Spinal cord (tissue), 10 donors: ENCODE data around the gene XPR1. TPM values are rescaled to one million over a fixed set of nuclear protein-coding genes. Genes with fewer than 3 reads are reported as not detected.

ENCODE experiments used
- DNase-seq, 6 donors: peaks; one replicate each; pipeline versions ENCODE4 v3.0.0 to v3.0.0-alpha.2; 2013 to 2015; ENCODE audit warnings: low spot score in 6 of 6, low read depth in 4 of 6
- H3K27ac ChIP-seq: one replicate; pipeline ENCODE4 v1.5.1; 2013; ENCODE audit warnings: low read depth, low read length, control low read depth
- H3K27me3 ChIP-seq: one replicate; pipeline ENCODE4 v1.6.1; 2013; ENCODE audit warnings: low read length; ENCODE audit not compliant: control insufficient read depth, insufficient read depth
- H3K36me3 ChIP-seq: one replicate; pipeline ENCODE4 v1.6.1; 2013; ENCODE audit warnings: low read length; ENCODE audit not compliant: control insufficient read depth, insufficient read depth
- H3K4me1 ChIP-seq: one replicate; pipeline ENCODE4 v1.6.1; 2013; ENCODE audit warnings: low read length; ENCODE audit not compliant: control insufficient read depth, insufficient read depth
- H3K4me3 ChIP-seq: one replicate; pipeline ENCODE4 v1.5.1; 2013; ENCODE audit warnings: low read depth, low read length, control low read depth
- H3K9me3 ChIP-seq: one replicate; pipeline ENCODE4 v1.6.1; 2013; ENCODE audit warnings: low read length; ENCODE audit not compliant: control insufficient read depth, insufficient read depth
- WGBS: methylation state at CpG from one replicate; pipeline ENCODE4 v1.1.5; 2013; ENCODE audit warnings: missing lambda C conversion rate; ENCODE audit not compliant: insufficient coverage; 5-methylcytosine and 5-hydroxymethylcytosine counted together
- polyA plus RNA-seq, 2 donors: library from polyadenylated mRNA; unstranded; fragments of 120-200 nt; gene quantifications; one replicate each; pipeline ENCODE4 v1.2.1, GENCODE V29; 2013; ENCODE audit not compliant: insufficient read length in 2 of 2
- total RNA-seq, 2 donors: library from RNA; depleted of rRNA in 1 of 2; stranded (reverse); fragments of 120-200 nt in 1 of 2; fragments of >200 nt in 1 of 2; gene quantifications; one replicate each; pipeline versions ENCODE4 v1.2.3 to v1.2.4, GENCODE V29; 2013 to 2014
- donor health status: healthy.

Gene XPR1
- total and polyA plus RNA-seq, 4 donors, result 38.0 to 110 (median 69.8) TPM

- DNase-seq, result no peak
- Histone ChIP-seq H3K27ac (no peak overlapping the region), H3K36me3 (no peaks in the 10 kb centered on the region), H3K4me1 (no peaks in the 10 kb centered on the region), H3K4me3 (no peak overlapping the region), H3K27me3 (no peaks in the 10 kb centered on the region), H3K9me3 (no peaks in the 10 kb centered on the region)
- 83% methylated on average over 2 of the region's 3 CpGs for WGBS
Observed at GRCh38 chr1:180623579-180624347, 8.1 kb upstream of the XPR1 start.

GRCh38 chr1:180626711-180627110 lies 5.1 kb upstream of the XPR1 start:
- Histone ChIP-seq H3K4me3 (no peak overlapping the region), H3K36me3 (no peaks in the 10 kb centered on the region), H3K27ac (no peak overlapping the region), H3K4me1 (no peaks in the 10 kb centered on the region), H3K27me3 (no peaks in the 10 kb centered on the region), H3K9me3 (no peaks in the 10 kb centered on the region)
- WGBS, result 83% methylated on average over 1 of the region's 1 CpG
- no peak for DNase-seq

- Histone ChIP-seq H3K27me3 (no peaks in the 10 kb centered on the region), H3K9me3 (no peaks in the 10 kb centered on the region), H3K4me1 (no peaks in the 10 kb centered on the region), H3K4me3 (no peak overlapping the region), H3K36me3 (no peaks in the 10 kb centered on the region), H3K27ac (no peak overlapping the region)
- no peak for DNase-seq
- 78% methylated on average over 1 of the region's 1 CpG for WGBS
Observed at GRCh38 chr1:180627411-180627810, 4.4 kb upstream of the XPR1 start.

GRCh38 chr1:180628646-180629045 lies 3.2 kb upstream of the XPR1 start:
- Histone ChIP-seq H3K27ac (no peak overlapping the region), H3K27me3 (no peaks in the 10 kb centered on the region), H3K4me3 (no peak overlapping the region), H3K36me3 (no peaks in the 10 kb centered on the region), H3K4me1 (no peaks in the 10 kb centered on the region), H3K9me3 (no peaks in the 10 kb centered on the region)
- no CpG with 5 or more reads among the region's 1 CpG for WGBS
- DNase-seq, result no peak

GRCh38 chr1:180630408-180631193 lies 1.2 kb upstream of the XPR1 start:
- WGBS, result 100% methylated on average over 1 of the region's 2 CpGs
- Histone ChIP-seq H3K27ac (no peak overlapping the region), H3K36me3 (no peaks in the 10 kb centered on the region), H3K9me3 (no peaks in the 10 kb centered on the region), H3K4me1 (no peaks in the 10 kb centered on the region), H3K27me3 (no peaks in the 10 kb centered on the region), H3K4me3 (no peak overlapping the region)
- no peak for DNase-seq

- WGBS, result no CpG with 5 or more reads among the region's 6 CpGs
- no peaks in the 10 kb centered on the region for H3K27me3 ChIP-seq
- H3K36me3 ChIP-seq, result no peaks in the 10 kb centered on the region
- DNase-seq, result no peak
- H3K27ac ChIP-seq, result peak overlapping the region; percentile 22
- no peak overlapping the region for H3K4me3 ChIP-seq
- H3K9me3 ChIP-seq, result no peaks in the 10 kb centered on the region
- no peaks in the 10 kb centered on the region for H3K4me1 ChIP-seq
Observed at GRCh38 chr1:180631194-180631765, 542 bp upstream of the XPR1 start.

GRCh38 chr1:180632326-180633056 lies 669 bp downstream of the XPR1 start:
- H3K4me1 ChIP-seq, result no peaks in the 10 kb centered on the region
- DNase-seq, result peak in 3 of 6 donors; percentile 36 to 78 (median 47)
- H3K9me3 ChIP-seq, result no peaks in the 10 kb centered on the region
- WGBS, result under 1% methylated on average over 41 of the region's 44 CpGs
- H3K36me3 ChIP-seq, result no peaks in the 10 kb centered on the region
- no peaks in the 10 kb centered on the region for H3K27me3 ChIP-seq
- peak overlapping the region; percentile 88 for H3K4me3 ChIP-seq
- peak overlapping the region; percentile 92 for H3K27ac ChIP-seq

GRCh38 chr1:180633057-180634056 lies 1.5 kb downstream of the XPR1 start:
- no peaks in the 10 kb centered on the region for H3K4me1 ChIP-seq
- WGBS, result no CpG with 5 or more reads among the region's 3 CpGs
- DNase-seq, result peak in 2 of 6 donors; percentile 44 to 75
- no peaks in the 10 kb centered on the region for H3K36me3 ChIP-seq
- H3K4me3 ChIP-seq, result peak overlapping the region; percentile 88
- H3K27me3 ChIP-seq, result no peaks in the 10 kb centered on the region
- no peaks in the 10 kb centered on the region for H3K9me3 ChIP-seq
- H3K27ac ChIP-seq, result no peak overlapping the region
